Stimulated activated CD4-positive, alpha-beta T cell treated with anti-CD3 and anti-CD28 coated beads, Interleukin-12 subunit alpha, Interleukin-12 subunit beta, amount 100 ng/mL, for 48 hours (primary cell): ENCODE results near the gene RBBP8NL.

Experiments used
- DNase-seq, 3 donors: peaks; one replicate each; pipeline ENCODE4 v3.0.0-alpha.2; 2020; ENCODE audit warnings: low read depth in 2 of 3, low spot score in 1 of 3

The RBBP8NL gene

DNA sequence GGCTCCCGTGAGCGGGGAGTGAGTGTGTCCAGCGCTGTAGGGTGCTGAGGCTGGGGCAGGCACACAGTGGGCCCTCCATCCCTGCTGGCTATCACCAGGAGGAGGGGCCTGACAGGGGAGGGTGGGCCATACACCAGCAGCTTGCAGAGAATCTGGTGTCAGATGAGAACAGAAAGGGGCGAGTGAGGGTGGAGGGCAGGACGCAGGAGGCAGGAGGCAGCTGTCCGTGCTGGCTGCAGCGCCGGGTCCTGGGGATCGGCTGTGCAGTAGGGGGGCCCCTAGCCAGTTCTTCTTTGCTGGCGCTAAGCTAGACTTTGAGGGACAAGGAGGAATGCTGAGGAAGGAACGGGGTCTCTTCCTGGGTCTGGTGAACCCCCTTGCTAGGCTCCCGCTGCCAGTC is 18.7 kb downstream of the RBBP8NL start:
- no peak for DNase-seq

GRCh38 chr20:62408055-62408454 is 19.3 kb downstream of the RBBP8NL start:
- no peak for DNase-seq

- DNase-seq = peak; percentile 81 to 88 (median 88)
Observed at GRCh38 chr20:62407221-62407992, 19.9 kb downstream of the RBBP8NL start, which contains the start of gene CABLES2. Gene CABLES2 (minus strand): TSS chr20:62407285. CDS start chr20:62407276, 9 bp downstream.

DNA sequence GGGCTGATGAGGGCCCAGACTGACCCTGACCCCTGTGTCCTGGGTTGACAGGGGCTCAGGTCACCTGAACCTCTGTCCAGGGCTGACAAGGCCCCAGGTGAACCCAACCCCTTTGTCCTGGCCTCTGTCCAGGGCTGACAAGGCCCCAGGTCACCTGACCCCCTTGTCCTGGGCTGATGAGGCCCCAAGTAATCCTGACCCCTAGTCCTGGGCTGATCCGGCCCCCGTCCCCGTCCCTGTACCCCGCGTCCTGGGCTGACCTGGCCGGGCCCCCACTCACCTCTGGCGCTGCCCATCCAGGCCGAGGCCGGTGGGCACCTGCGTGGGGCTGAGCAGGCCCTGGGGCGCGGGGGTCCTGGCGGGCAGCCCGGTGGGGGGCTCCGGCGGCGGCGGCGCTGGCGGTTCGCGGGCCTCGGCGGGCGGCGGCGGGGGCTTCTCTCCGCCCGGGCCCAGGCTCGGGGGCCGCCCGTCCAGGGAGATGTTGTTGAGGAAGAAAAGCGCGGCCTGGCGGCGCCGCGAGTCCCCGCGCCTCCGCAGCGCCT is 20.6 kb downstream of the RBBP8NL start:
- DNase-seq = no peak

GRCh38 chr20:62405981-62406513 is 21.3 kb downstream of the RBBP8NL start:
- no peak for DNase-seq

DNA sequence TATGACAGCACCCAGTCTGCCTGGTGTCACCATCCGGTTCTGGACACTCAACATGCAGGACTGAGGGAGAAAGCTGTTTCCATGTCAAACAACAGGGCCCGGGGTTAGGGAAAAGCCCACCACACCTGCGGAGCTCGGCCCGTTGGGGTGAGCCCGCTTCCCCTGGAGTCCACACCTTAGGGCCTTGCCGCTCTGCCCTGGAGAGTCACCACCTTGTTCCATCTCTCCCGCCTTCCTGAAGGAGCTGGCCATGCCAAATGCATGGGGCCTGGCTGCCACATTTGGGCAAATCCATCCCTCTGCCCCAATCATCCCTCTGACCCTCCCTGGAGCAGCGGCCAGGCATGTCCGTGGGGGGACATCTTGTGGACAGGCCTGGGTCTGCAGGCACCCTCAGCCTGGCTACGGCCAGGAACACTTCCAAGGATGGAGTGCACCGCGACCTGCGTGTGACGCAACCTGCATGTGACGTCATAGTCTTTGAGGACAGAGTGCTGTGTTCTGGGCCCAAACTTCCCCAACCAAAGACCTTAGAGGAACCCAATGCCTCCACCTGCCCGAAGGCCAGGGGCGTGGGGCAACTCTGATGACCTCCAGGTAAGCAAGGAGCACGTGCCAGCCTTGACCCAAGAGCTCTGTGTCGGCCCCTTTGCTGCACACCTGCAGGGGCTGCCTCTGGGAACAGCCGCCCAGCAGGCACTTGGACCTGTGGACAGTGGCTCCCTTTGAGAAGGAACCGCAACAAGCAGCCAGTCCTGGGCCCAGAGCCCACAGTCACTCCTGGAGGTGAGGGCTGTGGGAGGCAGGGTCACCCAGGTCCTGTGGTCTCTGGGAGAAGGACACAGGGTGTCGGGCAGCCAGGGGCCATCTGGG is 22.0 kb downstream of the RBBP8NL start:
- DNase-seq = no peak

DNA sequence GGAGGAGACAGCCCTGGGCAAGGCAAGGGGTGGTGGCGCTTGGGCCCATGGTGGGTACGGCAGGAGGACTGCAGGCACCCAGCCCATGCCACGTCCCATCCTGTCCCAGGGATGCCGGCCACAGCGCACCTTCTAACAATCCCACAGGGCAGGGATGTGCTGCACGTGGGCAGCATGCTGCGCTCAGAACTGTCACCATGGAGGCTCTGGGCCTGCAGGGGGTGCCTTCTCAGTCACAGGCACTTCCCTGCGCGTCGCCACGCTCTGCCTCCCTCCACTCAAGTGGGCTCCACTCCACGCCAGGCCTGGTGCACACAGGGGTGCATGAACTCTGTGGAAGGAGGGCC is 22.6 kb downstream of the RBBP8NL start:
- DNase-seq = no peak

GRCh38 chr20:62404112-62404665 is 23.1 kb downstream of the RBBP8NL start:
- no peak for DNase-seq

DNA sequence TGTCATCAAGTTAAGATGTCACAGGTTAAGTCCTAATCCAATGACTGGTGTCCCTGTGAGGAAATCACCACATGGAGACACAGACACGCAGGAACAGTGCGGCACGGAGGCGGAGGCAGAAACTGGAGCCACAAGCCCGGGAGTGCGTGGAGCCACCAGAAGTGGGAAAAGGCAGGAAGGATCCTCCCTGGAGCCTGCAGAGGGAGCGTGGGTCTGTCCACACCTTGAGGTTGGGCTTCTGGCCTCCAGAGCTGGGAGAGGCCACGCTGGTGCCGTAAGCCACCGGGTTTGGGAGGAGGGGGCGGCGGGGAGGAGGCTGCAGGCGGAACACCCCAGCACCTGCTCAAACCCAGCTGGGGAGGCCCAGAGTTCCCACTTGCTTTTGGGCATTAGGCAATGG is 24.0 kb downstream of the RBBP8NL start:
- DNase-seq = no peak

- no peak for DNase-seq
Observed at GRCh38 chr20:62402456-62403150, 24.7 kb downstream of the RBBP8NL start.

- no peak for DNase-seq
Observed at GRCh38 chr20:62401331-62401779, 26.0 kb downstream of the RBBP8NL start.

DNA sequence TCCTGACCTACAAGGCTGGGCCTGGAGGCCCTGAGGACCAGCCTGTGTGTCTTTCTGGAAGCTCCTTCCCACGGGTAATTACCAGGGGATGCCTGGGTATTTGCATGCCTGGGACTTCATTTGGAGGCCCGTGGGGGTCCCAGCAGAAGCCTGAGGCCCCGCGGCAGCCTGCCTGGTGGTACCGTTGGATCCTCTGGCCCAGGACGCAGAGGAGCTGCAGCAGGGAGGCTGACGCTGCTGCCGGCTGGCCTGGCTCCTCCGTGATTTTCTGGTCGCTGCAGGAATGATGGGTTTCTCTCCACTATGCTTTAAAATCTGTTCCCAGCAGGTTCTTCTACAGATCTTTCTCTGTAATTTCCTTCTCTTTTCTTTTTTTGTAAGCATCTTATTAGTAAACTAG is 26.8 kb downstream of the RBBP8NL start:
- no peak for DNase-seq

DNA sequence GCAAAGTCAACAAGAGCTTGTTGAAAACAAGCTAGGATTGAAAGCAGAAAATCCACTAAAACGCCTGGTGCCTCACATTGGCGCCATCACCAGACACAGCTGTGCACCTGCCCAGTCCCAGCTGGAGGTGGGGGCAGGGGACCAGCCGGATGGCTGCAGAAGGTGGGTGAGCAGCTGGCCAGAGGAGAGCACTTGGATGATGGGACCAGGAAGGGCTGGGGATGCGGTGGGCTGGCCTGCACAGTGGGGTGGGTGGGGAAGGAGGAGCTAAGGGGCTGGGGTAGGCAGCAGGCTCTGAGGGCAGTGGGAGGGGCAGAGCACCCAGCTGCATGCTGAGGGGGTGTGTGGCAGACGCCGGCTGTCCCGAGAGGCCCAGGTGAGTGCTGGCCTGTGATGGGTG is 27.3 kb downstream of the RBBP8NL start:
- DNase-seq = no peak

- DNase-seq = no peak
Observed at GRCh38 chr20:62398120-62398821, 29.1 kb downstream of the RBBP8NL start.

DNA sequence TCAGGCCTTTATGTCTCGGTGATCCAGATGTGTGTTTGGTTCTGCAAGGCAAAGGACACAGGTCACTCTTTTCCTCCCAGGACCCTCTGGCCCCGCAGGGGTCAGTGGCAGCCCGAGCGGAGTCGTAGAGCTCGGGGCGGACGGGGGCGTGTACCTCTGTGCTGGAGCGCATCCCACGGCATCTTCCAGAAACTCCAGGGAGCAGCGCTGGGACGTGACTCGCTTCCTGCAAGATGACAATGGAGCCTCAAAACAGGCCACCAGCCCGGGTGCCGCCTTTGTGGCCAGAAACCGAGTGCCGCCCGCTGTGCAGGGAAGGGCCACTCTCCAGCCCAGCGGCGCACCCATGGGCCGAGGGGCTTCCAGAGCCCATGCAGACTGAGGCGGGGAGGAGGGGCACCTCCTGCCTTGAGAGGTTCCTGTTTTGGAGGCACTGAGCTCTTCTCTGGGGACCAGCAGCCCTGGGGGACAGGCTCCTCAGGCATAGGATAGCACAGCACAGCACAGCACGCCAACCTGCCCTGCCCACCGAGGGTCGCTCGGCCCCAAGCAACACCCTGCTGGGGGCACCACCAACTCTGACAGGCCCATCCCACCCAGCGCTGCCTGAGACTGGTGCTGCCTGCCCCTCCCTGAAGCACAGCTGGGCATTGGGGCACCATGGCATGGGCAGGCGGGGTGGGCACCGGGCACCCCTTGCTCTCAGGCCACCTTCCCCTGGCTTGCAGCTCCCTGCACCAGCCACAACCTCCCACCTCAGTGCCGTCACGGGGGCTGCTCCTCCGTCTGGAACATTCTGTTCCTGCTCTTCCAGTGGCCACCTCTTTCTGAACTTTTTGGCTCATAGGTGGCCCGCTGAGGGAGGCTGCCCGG is 30.7 kb downstream of the RBBP8NL start:
- no peak for DNase-seq

DNA sequence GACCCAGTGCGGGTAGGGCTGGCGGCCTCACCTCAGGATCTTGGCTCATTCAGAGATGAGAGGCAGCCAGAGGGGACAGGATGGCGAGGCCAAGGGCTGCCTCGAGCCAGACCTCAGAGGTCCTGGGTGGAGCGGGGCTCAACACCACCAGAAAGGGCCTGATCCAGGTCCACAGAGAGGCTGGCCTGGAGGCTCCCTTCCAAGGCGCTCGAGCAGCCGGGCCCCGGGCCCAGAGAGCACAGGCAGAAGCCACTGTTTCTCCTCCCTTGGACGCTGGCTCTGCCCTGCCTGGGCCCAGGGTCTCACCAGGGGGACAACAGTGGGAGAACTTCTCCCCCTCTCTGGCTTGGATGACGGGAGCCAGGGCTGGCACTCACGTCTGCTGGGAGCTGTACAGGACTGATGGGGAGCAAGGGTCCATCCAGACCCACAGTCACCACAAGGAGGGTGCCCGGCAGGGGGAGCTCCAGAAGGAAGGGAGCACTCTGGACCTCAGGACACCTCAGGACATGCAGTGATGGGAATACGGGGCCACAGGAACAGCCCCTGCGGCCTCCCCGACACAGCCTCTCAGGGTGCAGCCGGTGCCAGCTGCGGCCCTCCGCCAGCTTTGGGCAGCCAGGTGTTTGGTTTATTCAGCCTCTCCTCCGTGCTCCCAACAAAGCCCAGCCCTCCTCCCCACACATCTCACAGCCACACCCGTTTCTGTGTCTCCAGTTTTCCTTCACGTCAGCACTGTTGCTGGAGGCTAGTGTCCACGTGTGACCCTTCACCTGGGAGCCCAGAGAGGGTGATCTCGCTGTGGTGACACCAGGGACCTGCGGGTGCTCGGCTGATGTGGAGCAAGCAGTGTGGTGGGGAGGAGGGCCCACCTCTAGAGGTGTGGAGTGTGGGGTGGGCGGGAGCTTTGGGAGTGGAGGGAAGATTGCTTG is 31.8 kb downstream of the RBBP8NL start:
- DNase-seq = no peak

DNA sequence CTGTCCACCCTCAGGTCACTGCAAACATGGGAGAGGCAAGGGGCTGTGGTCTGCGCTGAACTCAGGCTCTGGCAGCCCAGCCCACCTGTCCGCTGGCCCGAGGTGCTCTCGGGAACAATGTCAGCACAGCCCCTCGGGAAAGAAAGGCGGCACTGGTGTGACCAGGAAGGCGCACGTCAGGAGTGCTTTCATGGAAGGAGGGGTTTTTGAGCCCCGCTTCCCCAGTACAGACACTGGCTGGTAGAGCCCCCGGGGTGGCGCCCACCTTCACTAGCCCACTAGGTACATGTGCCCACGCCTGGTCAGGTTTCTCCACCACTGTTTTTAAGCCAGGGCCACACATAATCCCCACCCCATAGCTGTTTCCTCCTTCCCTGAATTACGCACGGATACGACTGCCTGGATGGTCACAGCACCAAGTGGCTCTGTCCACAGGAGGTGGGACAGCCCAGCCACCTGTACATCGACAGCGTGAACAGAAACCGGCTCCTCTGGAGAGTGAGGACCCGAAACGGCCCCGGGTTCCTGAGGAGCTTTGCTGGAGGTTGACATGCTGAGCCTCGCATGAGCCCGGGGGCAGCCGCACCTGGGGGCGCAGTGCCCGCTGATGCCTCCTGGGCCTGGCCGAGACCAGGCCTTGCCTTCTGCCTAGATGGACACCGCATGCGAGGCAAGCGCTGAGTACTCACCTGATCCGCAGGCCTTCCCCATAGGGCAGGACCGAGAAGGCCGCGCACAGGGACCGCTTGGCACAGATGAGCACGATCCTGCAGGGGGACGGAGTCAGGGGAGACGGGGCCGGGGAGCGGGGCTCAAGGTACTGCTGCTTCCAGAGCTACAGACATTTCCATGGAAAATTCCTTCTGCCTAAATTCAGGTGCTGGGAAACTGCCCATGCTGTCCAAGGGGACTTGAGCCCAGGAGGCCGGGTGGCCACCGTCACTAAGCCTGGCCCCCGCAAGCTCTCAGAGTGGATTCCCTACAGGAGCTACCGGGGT is 32.8 kb downstream of the RBBP8NL start:
- DNase-seq = no peak
